Adipocyte (in vitro differentiated cells): Measurements from ENCODE around the gene CDH20.
A peak's percentile ranks its signal among the peaks of the same experiment; 100 is the strongest.

Source experiments
- DNase-seq: peaks from one replicate; pipeline ENCODE4 v3.0.0-alpha.2; 2015; ENCODE audit warnings: low read depth
- H3K27me3 ChIP-seq: replicated peaks from 2 replicates; pipeline ENCODE4 v1.7.0; 2013; ENCODE audit warnings: mild to moderate bottlenecking, low read length, moderate library complexity; ENCODE audit not compliant: control insufficient read depth, insufficient read depth
- H3K36me3 ChIP-seq: 2 replicates; pipeline ENCODE4 v1.7.0; 2013; ENCODE audit warnings: low read length, mild to moderate bottlenecking, moderate library complexity; ENCODE audit not compliant: control insufficient read depth, insufficient read depth, severe bottlenecking
- H3K4me1 ChIP-seq: 2 replicates; pipeline ENCODE4 v1.7.0; 2013; ENCODE audit warnings: mild to moderate bottlenecking, low read length, moderate library complexity; ENCODE audit not compliant: control insufficient read depth, insufficient read depth
- H3K4me3 ChIP-seq: 2 replicates; pipeline ENCODE4 v1.7.0; 2013; ENCODE audit warnings: mild to moderate bottlenecking, low read length, moderate library complexity
- H3K9ac ChIP-seq: 2 replicates; pipeline ENCODE4 v1.7.0; 2013; ENCODE audit warnings: mild to moderate bottlenecking, low read length, moderate library complexity
- H3K9me3 ChIP-seq: 2 replicates; pipeline ENCODE4 v1.7.0; 2013; ENCODE audit warnings: mild to moderate bottlenecking, low read length, moderate library complexity; ENCODE audit not compliant: control insufficient read depth

The CDH20 gene

GRCh38 chr18:61579581-61579980 lies 246.4 kb downstream of the CDH20 start:
- no peak overlapping the region for H3K4me3 ChIP-seq
- H3K36me3 ChIP-seq = no peaks in the 10 kb centered on the region
- no peaks in the 10 kb centered on the region for H3K27me3 ChIP-seq
- DNase-seq = peak; percentile 52
- H3K4me1 ChIP-seq = peaks cover 12% of the 10 kb centered on the region
- no peaks in the 10 kb centered on the region for H3K9me3 ChIP-seq
- no peak overlapping the region for H3K9ac ChIP-seq

DNA sequence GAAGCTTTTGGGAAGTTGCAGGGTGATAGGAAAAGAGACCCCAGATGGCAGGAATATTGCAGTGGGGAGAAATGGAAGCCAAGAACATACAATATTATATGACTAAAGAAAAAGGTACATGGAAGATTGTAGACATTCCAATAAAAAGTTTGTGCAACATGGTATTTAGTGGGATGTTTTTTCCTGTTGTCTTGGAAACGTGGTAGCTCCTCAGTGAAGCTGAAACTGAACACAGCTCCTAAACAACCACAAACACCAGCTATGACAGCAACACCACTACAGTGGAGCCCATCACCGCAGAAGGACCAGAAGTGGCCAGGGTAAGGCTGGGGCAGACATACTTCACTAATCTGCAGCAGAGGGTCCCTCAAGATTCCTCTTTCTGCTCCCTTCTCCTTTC lies 246.8 kb downstream of the CDH20 start:
- no peak overlapping the region for H3K9ac ChIP-seq
- no peak overlapping the region for H3K4me3 ChIP-seq
- DNase-seq = peak; percentile 43
- no peaks in the 10 kb centered on the region for H3K9me3 ChIP-seq
- no peaks in the 10 kb centered on the region for H3K27me3 ChIP-seq
- no peaks in the 10 kb centered on the region for H3K36me3 ChIP-seq
- peaks cover 12% of the 10 kb centered on the region for H3K4me1 ChIP-seq

DNA sequence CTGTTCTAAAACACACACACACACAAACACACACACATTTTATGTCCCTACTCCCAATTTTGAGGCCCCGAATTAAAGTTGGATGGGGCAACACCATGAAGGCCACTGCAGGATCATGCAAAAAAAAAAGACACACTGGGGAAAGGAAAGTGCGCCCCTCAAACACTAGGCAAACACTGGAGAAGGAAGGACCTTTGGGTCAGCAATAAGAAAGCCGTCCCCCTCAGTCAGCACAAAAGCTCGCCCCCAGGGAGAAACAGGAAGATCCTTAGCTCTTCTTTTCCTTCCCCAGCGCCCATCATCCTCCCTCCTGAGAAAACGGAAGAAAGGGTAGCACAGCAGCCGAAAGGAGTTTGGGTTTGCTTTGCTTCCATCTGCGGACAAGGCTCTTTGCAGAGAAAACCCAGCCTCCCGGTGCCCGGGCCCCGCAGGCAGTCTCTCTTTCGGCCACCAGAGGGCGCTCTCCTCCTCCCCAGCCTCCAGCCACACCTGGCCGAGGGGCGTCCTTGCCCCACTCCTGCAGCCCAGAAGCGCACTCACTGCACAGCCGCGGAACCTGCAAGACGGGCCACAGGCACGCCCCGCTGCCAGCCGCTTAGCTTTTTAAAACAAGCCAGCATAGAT lies 248.5 kb downstream of the CDH20 start:
- peaks cover 12% of the 10 kb centered on the region for H3K4me1 ChIP-seq
- no peaks in the 10 kb centered on the region for H3K36me3 ChIP-seq
- peak overlapping the region; percentile 70 for H3K4me3 ChIP-seq
- no peaks in the 10 kb centered on the region for H3K9me3 ChIP-seq
- H3K27me3 ChIP-seq = no peaks in the 10 kb centered on the region
- H3K9ac ChIP-seq = peak overlapping the region; percentile 28
- peak; percentile 76 for DNase-seq

DNA sequence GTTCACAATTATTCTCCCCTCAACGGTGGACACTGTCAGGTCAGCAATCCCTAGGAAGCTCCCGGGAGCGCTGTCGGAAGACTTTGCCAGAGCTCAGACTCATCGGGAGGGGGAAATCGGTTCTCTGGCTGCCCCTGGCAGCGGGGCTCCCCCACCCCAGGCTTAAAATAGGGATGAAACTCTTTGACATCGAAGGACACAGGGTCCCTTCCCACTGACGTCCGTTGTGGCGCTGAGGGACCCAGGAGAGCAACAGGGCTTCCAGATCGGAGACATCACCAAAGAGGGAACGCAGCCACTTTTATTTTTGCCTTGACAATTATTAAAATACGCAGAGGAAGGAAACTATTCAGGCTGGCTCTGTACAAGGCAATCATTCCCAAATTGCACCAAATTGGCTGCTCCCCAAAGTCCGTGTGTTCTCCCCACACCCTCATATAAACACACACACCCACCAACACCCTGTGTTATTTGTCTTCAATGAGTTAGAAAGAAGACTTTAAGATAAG lies 249.0 kb downstream of the CDH20 start:
- H3K4me3 ChIP-seq = peak overlapping the region; percentile 70
- peaks cover 12% of the 10 kb centered on the region for H3K4me1 ChIP-seq
- no peaks in the 10 kb centered on the region for H3K9me3 ChIP-seq
- H3K36me3 ChIP-seq = no peaks in the 10 kb centered on the region
- peak overlapping the region; percentile 28 for H3K9ac ChIP-seq
- no peak for DNase-seq
- H3K27me3 ChIP-seq = no peaks in the 10 kb centered on the region

DNA sequence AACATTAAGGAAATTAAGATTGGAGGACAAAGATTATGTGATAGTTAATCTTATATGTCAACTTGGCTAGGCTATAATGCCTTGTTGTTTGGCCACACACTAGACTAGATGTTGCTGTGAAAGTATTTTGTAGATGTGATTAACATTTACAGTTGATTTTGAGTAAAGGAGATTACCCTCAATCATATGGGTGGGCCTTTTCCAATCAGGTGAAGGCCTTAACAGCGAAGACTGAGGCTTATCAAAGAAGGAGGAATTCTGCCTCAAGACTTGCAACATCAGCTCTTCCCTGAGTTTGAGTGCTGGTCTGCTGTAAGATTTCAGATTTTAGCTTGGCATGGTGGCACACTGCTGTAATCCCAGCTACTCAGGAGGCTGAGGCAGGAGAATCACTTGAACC lies 250.3 kb downstream of the CDH20 start:
- H3K4me3 ChIP-seq = no peak overlapping the region
- no peak for DNase-seq
- H3K27me3 ChIP-seq = no peaks in the 10 kb centered on the region
- no peak overlapping the region for H3K9ac ChIP-seq
- H3K4me1 ChIP-seq = peaks cover 16% of the 10 kb centered on the region
- no peaks in the 10 kb centered on the region for H3K36me3 ChIP-seq
- H3K9me3 ChIP-seq = no peaks in the 10 kb centered on the region

- Histone ChIP-seq H3K9ac (no peak overlapping the region), H3K27me3 (no peaks in the 10 kb centered on the region), H3K4me3 (no peak overlapping the region), H3K36me3 (no peaks in the 10 kb centered on the region), H3K9me3 (no peaks in the 10 kb centered on the region), H3K4me1 (peaks cover 9% of the 10 kb centered on the region)
- peak; percentile 48 for DNase-seq
Measured at GRCh38 chr18:61587865-61588264, 254.6 kb downstream of the CDH20 start.

DNA sequence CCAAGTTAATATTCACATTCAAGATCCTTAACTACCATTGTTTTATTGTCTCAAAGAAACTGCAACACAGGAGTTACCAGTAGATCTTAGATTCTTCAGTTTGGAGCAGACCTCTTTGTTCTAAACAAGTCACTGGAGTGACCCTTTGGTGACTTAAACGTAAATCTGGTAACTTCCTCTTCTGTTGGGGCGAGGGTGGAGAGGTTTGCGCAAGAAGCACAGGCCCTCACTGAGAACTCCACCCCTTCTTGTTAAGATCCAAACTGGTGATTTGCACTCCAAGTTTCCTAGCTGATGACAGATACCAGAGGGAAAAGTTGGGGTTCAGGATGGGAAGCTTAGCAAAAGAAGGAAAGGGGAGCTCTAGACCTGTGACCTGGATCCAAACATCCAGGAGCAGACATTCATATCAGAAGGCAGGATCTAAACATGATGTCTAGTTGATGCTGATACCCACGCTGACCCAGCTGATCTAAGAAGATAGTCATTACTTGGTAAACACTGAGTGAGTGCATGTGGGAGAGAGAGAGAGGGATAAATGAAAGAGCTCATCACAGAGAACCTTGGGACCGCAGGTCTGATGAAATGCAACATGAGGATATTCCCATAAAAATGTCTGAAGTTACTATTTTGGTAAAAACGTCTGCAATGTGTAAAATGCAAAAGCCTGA lies 256.0 kb downstream of the CDH20 start:
- peaks cover 9% of the 10 kb centered on the region for H3K4me1 ChIP-seq
- DNase-seq = no peak
- H3K36me3 ChIP-seq = no peaks in the 10 kb centered on the region
- no peak overlapping the region for H3K9ac ChIP-seq
- no peaks in the 10 kb centered on the region for H3K9me3 ChIP-seq
- no peaks in the 10 kb centered on the region for H3K27me3 ChIP-seq
- no peak overlapping the region for H3K4me3 ChIP-seq

DNA sequence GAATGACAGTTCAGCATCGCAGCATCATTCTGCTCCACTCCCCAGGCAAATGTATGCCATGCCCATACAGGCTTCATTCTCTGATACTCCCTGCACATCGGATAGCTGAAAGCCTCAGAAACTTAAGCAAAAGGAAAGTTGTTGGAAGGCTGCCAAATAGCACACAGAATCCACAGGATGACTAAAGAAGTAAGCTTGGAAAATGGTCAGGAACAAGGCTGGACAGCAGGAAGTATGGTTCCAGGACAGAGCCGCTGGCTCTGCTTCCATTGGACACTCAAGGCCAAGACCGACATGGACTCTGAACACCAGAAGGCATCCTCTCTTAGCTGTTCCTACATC lies 256.5 kb downstream of the CDH20 start:
- DNase-seq = peak; percentile 59
- H3K4me1 ChIP-seq = peaks cover 9% of the 10 kb centered on the region
- no peaks in the 10 kb centered on the region for H3K27me3 ChIP-seq
- H3K9me3 ChIP-seq = no peaks in the 10 kb centered on the region
- no peak overlapping the region for H3K4me3 ChIP-seq
- H3K9ac ChIP-seq = no peak overlapping the region
- H3K36me3 ChIP-seq = no peaks in the 10 kb centered on the region

- Histone ChIP-seq H3K9ac (no peak overlapping the region), H3K9me3 (no peaks in the 10 kb centered on the region), H3K4me3 (no peak overlapping the region), H3K27me3 (no peaks in the 10 kb centered on the region), H3K36me3 (no peaks in the 10 kb centered on the region), H3K4me1 (peaks cover 16% of the 10 kb centered on the region)
- DNase-seq = no peak
Measured at GRCh38 chr18:61591253-61591652, 258.0 kb downstream of the CDH20 start.

DNA sequence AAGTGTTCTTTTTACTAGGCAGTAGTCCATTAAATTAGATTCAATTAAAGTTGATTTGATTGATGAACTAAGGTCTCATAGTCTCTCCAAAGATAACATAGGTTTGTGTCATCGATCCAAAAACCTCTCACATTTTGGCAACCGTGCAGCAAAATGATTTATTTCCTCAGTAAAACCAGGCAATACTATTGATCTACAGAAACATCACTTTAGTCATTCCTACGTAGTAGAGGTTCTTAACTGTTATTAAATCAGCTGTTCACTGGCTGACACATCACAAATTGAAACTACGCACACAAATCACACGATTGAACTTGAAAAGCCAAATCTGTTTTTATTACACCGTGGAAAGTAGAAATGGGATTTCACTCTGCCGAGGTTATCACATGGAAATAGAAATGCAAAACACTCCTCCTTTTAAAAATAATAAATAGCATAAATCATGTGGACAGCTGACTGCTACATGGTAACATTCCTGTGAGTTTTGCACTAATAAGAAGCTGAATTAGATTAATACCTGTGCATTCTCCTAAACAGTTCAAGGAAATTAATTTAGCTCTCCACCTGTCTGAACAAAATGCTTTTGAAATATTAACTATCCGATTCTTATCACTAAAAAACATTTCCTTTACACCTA lies 262.5 kb downstream of the CDH20 start:
- Histone ChIP-seq H3K27me3 (no peaks in the 10 kb centered on the region), H3K9me3 (no peaks in the 10 kb centered on the region), H3K36me3 (no peaks in the 10 kb centered on the region), H3K4me3 (peak overlapping the region; percentile 46), H3K9ac (no peak overlapping the region), H3K4me1 (peaks cover 20% of the 10 kb centered on the region)
- no peak for DNase-seq

GRCh38 chr18:61596296-61596695 lies 263.1 kb downstream of the CDH20 start:
- peak; percentile 85 for DNase-seq

More at GRCh38 chr18:61596296-61596695, 263.1 kb downstream of the CDH20 start:
- Histone ChIP-seq H3K36me3 (no peaks in the 10 kb centered on the region), H3K4me1 (peaks cover 16% of the 10 kb centered on the region), H3K9ac (no peak overlapping the region), H3K4me3 (peak overlapping the region; percentile 46), H3K9me3 (no peaks in the 10 kb centered on the region), H3K27me3 (no peaks in the 10 kb centered on the region)
